Cardiac septum (tissue), 1 donor: Measurements from ENCODE around the gene BSCL2. TPM values are rescaled to one million over a fixed set of nuclear protein-coding genes. Genes with fewer than 3 reads are reported as not detected.
A peak's percentile ranks its signal among the peaks of the same experiment; 100 is the strongest.
"Not testable (repeated sequence)": the region's sequence is repeated elsewhere in the genome, so short reads cannot be mapped to it uniquely, and the experiment has no call there.

Experiments used
- DNase-seq: peaks from one replicate; pipeline ENCODE4 v3.0.0-alpha.2; 2020; ENCODE audit warnings: low spot score
- intact Hi-C: fragments of 100-400 bp; cut with DNase I; formaldehyde crosslinking; loops from one replicate; pipeline ENCODE4 v1.14.0; 2022
- total RNA-seq: library from RNA; stranded (reverse); fragmentation: NEBNext Ultra II Directional; extraction: Animal tissue kit (Norgen Biotek cat#: 25700); gene quantifications from one replicate; pipeline ENCODE4 v1.2.1, GENCODE V29; 2021
- donor health status: DM: no; HTN: no; CAD: no.

Gene BSCL2
- total RNA-seq, 1 donor from 2014 or later = 13.3 TPM

DNA sequence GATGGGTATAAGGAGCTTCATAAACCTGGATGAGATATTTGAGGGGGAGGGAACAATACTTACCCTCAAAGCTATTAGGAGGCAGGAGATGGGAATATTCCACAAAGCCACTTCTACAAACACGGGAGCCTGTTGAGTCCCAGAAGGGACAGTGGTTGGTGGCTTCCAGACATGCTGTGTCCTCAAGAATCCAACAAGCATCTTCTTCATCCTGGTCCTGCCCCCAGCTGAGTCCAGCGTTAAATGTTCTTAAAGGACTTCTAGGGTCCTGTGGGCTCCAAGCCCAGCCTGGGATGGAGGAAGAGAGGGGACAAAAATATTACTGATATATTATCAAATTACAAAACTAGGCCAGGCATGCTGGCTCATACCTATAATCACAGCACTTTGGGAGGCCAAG is 39.8 kb downstream of the BSCL2 start:
- intact Hi-C loops = no loop called here
- no peak for DNase-seq

DNA sequence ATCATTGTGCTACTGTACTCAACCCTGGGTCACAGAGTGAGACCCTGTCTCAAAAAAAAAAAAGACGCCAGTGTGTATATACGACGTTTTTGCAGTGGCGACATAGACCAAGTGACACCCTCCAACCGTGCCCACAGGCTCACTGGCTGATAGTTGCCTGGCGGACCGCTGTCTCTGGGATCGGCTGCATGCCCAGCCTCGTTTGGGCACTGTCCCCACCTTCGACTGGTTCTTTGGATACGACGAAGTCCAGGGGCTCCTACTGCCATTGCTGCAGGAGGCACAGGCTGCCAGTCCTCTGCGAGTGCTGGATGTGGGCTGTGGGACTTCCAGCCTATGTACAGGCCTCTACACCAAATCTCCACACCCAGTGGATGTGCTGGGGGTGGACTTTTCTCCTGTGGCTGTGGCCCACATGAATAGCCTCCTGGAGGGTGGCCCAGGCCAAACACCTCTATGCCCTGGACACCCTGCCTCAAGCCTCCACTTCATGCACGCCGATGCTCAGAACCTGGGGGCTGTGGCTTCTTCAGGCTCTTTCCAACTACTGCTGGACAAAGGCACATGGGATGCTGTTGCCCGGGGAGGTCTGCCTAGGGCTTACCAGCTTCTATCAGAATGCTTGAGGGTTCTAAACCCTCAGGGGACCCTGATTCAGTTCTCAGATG is 40.8 kb downstream of the BSCL2 start:
- intact Hi-C loops = no loop called here
- no peak for DNase-seq

DNA sequence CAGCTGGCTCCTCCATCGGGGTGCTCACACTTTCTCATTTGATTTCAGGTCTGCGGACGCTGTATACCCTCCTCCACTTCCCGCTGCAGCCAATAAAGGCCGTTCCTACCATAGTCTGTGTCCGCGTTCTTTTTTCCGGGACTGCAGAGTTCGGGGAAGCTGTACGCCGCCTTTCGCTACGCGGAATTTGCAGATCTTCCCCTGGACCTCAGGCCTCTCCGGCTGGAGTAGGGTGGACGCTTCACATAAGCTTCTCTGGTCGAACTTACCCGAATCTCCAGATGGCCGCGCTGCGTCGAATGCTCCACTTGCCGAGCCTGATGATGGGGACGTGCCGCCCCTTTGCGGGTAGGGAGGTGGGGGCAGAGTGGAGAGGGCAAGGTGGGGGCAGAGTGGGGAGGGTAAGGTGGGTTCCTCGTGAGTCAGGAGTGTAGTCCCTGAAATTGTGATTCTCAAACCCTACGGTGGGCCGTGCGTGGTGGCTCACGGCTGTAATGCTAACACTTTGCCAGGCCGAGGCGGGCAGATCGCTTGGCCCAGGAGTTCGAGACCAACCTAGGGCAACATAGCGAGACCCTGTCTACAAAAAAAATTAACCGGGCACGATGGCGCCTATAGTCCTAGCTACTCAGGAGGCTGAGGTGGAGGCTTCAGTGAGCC is 41.5 kb downstream of the BSCL2 start:
- DNase-seq = no peak
- intact Hi-C loops = loop anchor here (2.0 kb wide), 1 partner anchor 19 kb away; the partner anchor contains the start of gene GANAB

DNA sequence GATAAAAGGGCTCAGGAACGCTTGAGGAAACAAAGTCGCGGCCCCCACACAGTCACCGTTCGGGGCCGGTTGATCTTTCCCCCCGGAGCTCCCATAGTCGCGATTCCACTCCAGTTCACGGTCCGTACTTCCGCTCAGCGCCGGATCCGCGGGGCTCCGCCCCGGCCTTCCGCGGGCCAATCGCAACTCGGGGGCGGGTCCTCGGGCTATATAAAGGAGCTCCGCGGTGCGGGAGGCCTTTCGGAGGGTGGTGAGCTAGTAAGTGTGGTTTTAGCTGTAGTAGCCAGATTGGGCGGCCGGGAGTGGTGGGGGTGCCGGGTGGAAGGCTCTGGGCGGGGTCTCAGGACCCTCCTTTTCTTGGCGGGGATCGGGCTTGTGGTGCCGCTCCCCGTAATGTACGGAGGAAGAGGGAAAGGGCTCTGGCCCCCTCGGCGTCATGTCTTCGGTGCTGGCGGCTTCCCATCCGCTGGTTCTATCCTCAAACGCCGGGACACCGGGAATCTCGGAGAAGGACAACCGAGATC is 42.1 kb downstream of the BSCL2 start, which contains the start of the genes C11orf98 and CSKMT:
C11orf98 (minus strand) TSS at position 136 of the 524 bp plus-strand sequence; CDS start at position 95, 41 bp downstream.
CSKMT (plus strand) TSS at position 238 of the 524 bp plus-strand sequence. CDS start 568 bp downstream, outside the sequence.
- intact Hi-C loops = loop anchor here (2.0 kb wide), 1 partner anchor 18 kb away; the partner anchor contains the start of gene GANAB
- DNase-seq = peak; percentile 98

DNA sequence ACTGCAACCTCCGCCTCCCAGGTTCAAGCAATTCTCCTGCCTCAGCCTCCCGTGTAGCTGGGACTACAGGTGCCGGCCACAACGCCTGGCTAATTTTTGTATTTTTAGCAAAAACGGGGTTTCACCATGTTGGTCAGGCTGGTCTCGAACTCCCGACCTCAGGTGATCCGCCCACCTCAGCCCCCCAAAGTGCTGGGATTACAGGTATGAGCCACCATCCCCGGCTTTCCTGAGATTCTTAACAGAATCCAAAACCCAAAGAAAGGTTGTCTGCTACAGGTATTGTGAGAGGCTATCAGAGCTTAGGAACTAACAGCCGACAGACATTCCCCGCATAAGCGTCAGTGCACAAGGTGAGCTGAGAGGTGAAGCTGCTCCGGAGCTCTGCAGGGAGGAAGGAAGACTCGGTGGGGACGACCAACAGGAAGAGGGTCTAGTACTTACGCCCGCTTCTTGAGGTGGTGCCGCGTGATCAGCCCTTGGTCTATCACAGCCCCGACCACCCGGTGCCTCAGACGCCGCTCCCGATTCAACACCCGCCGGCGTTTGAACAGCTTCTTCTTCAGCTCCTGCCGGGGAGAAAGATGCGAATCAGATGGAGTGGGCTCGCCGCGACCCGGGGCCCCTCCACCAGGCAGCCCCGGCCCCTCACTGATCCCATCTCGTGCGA is 42.7 kb downstream of the BSCL2 start:
- DNase-seq = peak; percentile 78
- intact Hi-C loops = loop anchor here (2.0 kb wide), 1 partner anchor 18 kb away; the partner anchor contains the start of gene GANAB

DNA sequence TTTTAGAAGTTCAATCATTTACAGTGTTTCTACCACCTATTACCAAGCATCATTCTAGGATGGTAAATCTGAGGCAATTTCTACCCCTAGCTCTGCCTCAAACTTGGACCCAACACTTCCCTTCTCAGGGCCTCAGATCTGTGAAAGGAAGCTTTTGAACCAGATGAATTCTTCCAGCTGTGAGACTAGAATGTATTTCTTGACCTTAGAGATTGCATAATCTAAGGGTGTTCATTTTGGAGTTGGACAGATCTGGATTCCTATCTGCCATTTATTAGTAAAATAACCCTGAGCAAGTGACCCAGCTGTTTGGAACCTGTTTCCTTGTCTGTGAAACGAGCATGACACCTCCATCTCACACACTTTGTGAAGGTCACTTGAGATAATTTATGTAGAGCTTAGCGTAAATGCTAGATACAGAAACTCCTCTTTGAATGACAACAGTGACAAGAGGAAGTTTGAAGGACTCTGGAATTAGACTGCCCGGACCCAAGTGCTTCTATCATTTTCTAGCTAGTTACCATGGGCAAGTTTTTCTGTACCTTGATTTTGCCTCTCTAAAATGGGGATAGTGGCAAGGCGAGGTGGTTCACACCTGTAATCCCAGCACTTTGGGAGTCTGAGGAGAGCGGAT is 50.3 kb downstream of the BSCL2 start:
- no peak for DNase-seq
- intact Hi-C loops = no loop called here

DNA sequence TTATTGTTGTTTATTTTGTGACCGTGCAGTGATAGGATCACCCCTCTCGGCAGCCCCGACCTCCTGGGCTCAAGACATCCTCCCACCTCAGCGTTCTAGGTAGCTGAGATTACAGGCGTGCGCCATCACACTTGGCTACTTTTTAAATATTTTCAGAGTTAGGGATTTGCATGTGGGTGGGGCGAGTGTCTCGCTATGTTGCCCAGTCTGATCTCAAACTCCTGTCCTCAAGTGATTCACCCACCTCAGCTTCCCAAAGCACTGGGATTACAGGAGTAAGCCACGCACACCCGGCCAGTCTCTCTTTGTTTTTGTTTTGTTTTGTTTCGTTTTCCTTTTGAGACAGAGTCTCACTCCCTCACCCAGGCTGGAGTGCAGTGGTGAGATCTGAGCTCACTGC is 52.9 kb downstream of the BSCL2 start:
- DNase-seq = no peak
- intact Hi-C loops = no loop called here

DNA sequence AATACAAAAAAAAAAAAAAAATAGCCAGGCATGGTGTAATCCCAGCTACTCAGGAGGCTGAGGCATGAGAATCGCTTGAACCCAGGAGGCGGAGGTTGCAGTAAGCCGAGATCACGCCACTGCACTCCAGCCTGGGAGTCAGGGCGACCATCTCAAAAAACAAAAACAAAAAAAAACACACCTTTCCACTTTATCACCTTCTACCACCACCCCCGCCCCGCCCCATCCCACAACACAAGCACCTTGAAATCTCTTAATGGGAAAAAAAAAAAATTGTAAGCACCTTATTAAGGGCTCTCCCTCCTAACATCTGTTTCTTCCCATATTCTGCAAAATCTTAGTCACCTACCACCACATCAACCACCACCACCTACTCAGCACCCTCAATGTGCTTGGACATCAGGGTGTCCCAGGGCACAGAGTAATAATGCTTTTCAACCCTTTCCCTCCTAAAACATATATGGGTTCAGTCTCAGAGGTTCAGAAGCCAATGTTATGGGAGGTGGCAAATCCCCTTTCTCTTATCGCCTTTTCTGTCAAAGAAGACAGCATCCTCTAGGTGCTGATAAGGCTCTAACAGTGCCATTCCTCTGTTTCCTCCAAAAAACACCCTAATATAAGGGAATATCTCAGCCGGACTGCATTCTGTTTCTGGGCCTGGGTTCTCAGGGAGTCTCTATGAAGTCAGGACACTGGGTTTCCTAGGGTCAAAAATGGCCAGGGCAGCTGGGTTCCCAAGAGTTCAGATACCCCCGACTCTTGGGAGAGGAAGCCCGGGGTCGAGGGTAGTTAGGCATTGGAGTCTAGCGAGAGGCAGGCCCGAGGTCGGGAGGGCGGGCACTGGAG is 54.8 kb downstream of the BSCL2 start:
- intact Hi-C loops = no loop called here

GRCh38 chr11:62650283-62650682 is 56.9 kb downstream of the BSCL2 start:
- intact Hi-C loops, DNase-seq: not testable (repeated sequence)

More for the DNA sequence above, 54.8 kb downstream of the BSCL2 start:
- no peak for DNase-seq

DNA sequence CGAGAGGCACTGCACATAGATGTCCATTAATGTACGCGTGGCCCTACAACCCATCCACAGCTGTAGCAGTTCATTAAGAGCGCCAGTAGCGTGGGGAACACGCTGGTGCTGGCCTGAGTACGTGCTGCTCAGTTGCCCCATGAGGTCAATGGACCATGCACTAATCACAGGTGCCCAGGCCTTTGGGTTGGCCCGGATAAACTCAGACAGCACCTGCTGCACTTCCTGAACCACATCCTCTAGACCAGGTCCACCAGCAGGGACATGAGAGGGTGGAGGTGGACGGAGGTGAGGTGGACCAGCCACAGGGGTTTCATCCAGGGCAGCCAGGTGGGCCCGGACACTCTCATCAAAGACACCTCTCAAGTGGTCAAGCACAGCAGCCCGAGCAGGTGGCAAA is 57.7 kb downstream of the BSCL2 start:
- no peak for DNase-seq
- intact Hi-C loops = no loop called here

- no peak for DNase-seq
- intact Hi-C loops = no loop called here
These were observed 58.3 kb downstream of the BSCL2 start for GRCh38 chr11:62648967-62649364.

- DNase-seq = no peak
- intact Hi-C loops = no loop called here
These were observed 58.8 kb downstream of the BSCL2 start for GRCh38 chr11:62648185-62648966.

DNA sequence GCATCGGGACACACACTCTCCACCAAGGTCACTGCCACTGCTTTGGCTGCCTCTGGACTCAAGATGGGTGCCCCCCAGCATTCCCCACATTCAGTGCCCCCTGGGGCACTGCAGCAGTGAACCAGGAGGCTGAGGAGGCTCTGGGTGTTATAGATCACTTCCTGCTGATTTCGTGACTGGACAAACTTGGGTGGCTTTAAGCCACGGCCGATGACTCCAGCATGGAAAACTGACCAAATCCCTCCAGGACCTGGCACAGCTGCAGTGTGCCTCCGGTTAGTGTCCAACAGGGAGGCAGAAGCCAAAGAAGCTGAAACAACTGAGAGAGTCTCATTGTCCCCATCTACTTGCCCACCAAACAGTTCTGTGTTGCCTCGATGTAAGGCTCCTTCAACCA is 59.6 kb downstream of the BSCL2 start:
- intact Hi-C loops = loop anchor here (2.0 kb wide), 2 partner anchors 17 to 25 kb away; partner anchors contain the start of genes C11orf98 and CSKMT
- no peak for DNase-seq

DNA sequence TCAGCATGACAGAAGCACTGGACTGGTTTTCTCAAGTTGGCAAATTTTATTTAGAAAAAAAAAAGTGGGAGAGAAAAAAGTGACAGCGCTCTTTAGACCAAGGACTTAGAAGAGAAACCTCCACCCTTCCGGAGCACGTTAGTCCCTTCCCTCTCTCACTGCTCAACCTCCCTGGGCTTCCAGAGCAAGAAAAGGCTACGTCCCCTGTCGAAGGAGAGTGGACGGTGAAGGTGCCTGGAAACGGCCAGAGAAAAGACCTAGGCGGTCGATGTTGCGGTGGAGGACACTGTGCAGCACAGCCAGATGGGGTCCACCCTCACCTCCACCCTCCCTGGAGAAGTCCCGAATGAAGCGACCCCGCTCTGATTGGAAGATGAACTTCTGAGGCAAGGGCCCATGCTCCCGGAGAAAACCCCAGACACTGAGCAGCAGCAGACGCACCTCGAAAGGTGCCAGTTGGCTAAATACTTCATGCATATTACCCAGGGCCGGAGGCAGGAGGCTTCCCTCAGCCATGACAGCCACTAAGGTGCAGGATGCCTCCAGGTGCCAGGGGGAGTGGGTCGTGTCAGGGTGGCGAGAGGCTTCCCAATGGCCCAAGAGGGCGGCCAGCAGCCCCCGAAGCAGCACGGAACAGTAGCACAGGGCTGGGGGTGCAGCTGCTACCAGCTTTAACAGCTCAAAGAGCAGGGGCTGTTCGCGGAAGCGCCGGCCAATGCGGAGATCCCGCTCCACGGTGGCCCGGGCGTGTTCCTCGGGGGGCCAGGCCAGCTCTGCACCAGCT is 60.2 kb downstream of the BSCL2 start:
- DNase-seq = no peak
- intact Hi-C loops = loop anchor here (2.0 kb wide), 2 partner anchors 18 to 24 kb away; partner anchors contain the start of genes C11orf98 and CSKMT

DNA sequence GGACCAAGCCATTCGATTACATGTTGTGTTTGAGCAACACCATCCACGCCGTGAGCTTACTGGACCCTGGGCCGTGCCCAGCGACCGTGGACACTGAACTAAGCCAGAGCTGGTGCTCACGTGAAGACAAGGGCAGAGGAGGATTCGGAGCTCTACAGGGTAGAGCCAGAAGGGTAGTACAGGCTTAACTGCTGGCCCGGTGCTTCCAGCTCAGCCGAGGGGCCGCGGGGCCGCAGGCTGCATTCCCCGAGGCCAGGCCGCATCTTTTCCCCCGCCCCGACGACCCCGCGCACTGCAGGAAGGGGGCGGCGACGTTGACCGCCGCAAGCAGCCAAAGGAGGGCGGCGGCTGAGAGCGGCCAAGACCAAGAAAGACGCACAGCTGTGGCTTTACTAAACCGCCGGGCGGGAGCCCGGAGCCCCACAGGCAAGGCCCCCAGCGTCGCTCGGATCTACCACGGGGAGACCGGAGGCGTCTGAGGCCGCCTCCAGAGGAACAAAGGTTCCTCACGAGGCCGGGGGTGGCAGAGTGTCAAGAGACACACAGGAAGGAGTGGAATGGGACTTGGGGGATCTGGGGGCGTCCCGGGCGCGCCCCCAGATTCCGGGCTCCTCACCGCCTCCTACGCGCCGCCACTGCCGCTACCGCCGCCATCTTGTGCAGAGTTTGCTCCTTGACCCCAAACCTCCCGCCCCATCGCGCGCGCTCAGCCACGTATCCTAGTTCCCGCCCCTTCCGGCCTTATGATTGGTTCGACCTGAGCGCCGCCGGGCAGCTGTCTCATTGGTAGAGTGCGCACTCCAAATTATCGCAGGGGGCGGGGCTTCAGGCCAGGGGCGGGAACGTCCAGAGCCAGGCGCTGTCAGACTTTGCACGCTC is 61.0 kb downstream of the BSCL2 start, which contains the start of gene GANAB:
GANAB (minus strand) TSS at position 668 of the 879 bp plus-strand sequence; CDS start at position 654, 14 bp downstream.
- intact Hi-C loops = loop anchor here (2.0 kb wide), 2 partner anchors 19 to 23 kb away; partner anchors contain the start of genes C11orf98 and CSKMT
- peak; percentile 100 for DNase-seq

GRCh38 chr11:62645671-62645945 is 61.6 kb downstream of the BSCL2 start:
- no peak for DNase-seq
- intact Hi-C loops = no loop called here
